ENCODE data around the gene MYL9. TPM values are rescaled to one million over a fixed set of nuclear protein-coding genes. Genes with fewer than 3 reads are reported as not detected.

Gene MYL9
- total RNA-seq, 1 donor from 2014 or later: 128 TPM

DNA sequence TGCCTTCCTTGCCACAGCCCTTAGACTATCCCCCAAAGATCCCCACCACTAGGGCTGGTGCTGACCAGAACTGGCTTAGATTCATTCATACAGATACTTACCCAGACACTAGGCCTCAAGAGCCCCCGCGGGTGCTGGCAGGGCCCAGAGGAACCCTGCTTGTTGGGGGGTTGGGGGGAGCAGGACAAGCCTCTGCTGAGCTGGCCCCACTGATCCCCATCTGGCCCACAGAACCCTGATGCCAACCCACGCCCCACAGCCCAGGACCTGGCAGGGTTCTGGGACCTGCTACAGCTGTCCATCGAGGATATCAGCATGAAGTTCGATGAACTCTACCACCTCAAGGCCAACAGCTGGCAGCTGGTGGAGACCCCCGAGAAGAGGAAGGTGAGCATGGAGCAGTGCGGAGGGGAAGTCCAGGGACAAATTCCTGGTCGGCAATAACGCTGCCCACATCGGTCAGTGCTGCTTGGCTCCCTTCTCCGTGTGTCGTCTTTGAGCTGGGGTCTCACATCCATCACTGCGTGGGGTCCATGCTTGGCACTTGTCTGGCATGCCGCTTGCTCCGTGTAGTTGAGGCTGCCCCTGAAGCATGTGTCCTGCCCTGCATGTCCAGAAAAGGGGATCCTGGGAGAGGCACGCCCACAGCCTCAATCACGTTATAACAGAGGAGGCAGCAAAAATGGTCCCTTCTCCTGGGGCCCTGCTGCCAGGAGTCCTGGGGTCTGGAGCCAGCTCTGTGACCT, 15.5 kb upstream of the MYL9 start:
- Mint-ChIP-seq H3K9me3 (ENCODE audit: unreplicated experiment) (no peaks in the 10 kb centered on the region), H3K27me3 (ENCODE audit: unreplicated experiment) (peaks cover 5% of the 10 kb centered on the region), H3K36me3 (ENCODE audit: low read depth, unreplicated experiment) (peaks cover 33% of the 10 kb centered on the region)

DNA sequence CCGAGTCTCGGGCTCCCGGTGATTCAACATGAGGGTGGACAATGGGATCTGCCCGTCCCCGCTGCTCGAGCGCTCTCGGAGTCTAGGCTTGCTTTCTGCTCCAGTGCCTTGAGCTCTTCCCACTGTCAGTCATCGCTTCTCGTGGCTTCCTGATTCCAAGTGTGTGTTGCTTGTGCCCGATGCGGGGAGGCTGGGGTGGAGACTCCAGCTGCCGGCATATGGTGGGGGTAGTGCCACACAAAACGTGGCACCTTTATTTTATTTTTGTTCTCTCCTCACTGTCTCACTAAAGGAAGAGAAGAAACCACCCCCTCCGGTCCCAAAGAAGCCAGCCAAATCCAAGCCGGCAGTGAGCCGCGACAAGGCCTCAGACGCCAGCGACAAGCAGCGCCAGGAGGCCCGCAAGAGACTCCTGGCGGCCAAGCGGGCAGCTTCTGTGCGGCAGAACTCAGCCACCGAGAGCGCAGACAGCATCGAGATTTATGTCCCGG, 14.8 kb upstream of the MYL9 start:
- TF ChIP-seq, protein P1, sequence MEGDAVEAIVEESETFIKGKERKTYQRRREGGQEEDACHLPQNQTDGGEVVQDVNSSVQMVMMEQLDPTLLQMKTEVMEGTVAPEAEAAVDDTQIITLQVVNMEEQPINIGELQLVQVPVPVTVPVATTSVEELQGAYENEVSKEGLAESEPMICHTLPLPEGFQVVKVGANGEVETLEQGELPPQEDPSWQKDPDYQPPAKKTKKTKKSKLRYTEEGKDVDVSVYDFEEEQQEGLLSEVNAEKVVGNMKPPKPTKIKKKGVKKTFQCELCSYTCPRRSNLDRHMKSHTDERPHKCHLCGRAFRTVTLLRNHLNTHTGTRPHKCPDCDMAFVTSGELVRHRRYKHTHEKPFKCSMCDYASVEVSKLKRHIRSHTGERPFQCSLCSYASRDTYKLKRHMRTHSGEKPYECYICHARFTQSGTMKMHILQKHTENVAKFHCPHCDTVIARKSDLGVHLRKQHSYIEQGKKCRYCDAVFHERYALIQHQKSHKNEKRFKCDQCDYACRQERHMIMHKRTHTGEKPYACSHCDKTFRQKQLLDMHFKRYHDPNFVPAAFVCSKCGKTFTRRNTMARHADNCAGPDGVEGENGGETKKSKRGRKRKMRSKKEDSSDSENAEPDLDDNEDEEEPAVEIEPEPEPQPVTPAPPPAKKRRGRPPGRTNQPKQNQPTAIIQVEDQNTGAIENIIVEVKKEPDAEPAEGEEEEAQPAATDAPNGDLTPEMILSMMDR (IDR thresholded peaks at IDR 0.05; ENCODE audit: unreplicated experiment): no peak
- peaks cover 5% of the 10 kb centered on the region for H3K4me1 Mint-ChIP-seq (ENCODE audit: unreplicated experiment)
- peaks cover 31% of the 10 kb centered on the region for H3K36me3 Mint-ChIP-seq (ENCODE audit: low read depth, unreplicated experiment)
- H3K27me3 Mint-ChIP-seq (ENCODE audit: unreplicated experiment): peaks cover 5% of the 10 kb centered on the region
- H3K9me3 Mint-ChIP-seq (ENCODE audit: unreplicated experiment): no peaks in the 10 kb centered on the region
- H3K4me3 Mint-ChIP-seq (ENCODE audit: unreplicated experiment): peak overlapping the region; percentile 42
- H3K27ac Mint-ChIP-seq (ENCODE audit: unreplicated experiment): no peak overlapping the region
- DNase-seq (ENCODE audit: low spot score): no peak

More for the DNA sequence above, 15.5 kb upstream of the MYL9 start:
- no peak for DNase-seq (ENCODE audit: low spot score)
- TF ChIP-seq, protein P1 (IDR thresholded peaks at IDR 0.05; ENCODE audit: unreplicated experiment): no peak
- H3K4me3 Mint-ChIP-seq (ENCODE audit: unreplicated experiment): peak overlapping the region; percentile 21
- no peak overlapping the region for H3K27ac Mint-ChIP-seq (ENCODE audit: unreplicated experiment)
- no peaks in the 10 kb centered on the region for H3K4me1 Mint-ChIP-seq (ENCODE audit: unreplicated experiment)

DNA sequence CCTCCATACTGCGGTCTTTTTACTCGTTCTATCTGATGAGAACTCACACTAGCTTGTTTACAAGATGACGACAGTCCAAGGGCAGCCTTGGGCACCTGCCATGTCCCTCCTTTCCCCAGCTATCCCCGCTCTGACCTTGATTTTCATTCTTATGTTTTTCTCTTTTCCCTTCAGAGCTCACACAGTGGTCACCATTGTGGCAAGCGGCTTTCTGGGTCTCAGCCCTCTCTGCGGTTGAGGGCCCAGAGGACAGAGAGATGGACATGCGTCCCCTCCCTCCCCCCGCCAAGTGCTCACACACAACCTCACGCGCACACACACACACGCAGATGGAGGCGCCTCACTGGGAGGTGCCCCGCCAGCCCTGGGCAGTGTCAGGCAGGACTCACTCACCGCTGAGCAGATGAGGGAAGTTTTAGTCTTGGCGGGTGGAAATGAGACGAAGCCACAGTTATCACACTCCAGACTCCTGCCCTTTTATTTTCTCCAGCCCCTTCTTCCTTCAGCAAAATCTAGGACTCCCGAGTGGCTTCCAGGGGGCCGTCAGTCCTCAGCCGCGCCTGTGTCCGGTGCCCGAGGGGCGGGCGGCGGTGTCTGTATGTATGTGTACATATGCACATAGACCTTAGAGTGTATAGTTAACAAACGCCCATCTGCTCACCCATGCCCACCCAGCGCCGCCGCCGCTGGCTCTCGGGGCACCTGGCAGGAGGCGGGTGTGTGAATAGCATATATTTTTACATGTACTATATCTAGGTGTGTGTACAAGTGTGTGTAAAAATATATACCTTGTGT, 13.8 kb upstream of the MYL9 start:
- no peak for DNase-seq (ENCODE audit: low spot score)
- peaks cover 7% of the 10 kb centered on the region for H3K27me3 Mint-ChIP-seq (ENCODE audit: unreplicated experiment)
- TF ChIP-seq, protein P1 (IDR thresholded peaks at IDR 0.05; ENCODE audit: unreplicated experiment): no peak
- H3K9me3 Mint-ChIP-seq (ENCODE audit: unreplicated experiment): no peaks in the 10 kb centered on the region
- H3K36me3 Mint-ChIP-seq (ENCODE audit: low read depth, unreplicated experiment): peaks cover 24% of the 10 kb centered on the region
- H3K4me1 Mint-ChIP-seq (ENCODE audit: unreplicated experiment): peaks cover 5% of the 10 kb centered on the region
- H3K4me3 Mint-ChIP-seq (ENCODE audit: unreplicated experiment): no peak overlapping the region
- H3K27ac Mint-ChIP-seq (ENCODE audit: unreplicated experiment): peak overlapping the region; percentile 4

DNA sequence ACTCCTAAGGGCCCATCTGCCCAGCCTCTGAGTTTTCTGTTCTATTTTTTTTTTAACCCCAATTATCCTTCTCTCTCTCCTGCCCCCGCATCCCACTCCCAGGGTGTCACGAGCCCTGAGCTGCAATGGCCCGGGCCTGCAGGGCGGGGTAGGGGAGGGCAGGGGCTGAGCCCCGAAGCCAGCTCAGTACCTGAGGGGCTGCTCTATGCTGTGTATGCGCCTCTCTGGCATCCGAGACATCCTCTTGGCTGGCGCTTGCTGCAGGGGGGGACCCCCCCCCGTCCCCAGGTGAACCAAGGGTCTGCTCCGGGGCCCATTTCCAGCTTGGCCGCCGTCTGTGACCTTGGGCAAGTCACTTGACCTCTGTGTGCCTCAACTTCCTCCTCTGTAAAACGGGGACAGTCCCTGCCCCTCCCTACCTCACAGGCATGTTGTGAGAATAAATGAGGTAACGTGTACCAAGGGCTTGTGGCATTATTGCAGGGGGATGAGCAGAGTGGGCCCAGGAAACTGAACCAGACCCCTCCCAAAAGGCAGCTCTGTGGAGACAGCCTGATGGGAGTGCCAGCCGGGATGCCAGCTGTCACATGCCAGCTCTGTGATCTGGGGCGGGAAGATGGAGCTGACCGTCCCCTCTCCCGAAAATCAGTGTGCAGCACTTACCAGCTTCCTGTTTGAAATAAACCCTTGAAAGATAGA, 13.0 kb upstream of the MYL9 start:
- no peak for DNase-seq (ENCODE audit: low spot score)
- peaks cover 24% of the 10 kb centered on the region for H3K36me3 Mint-ChIP-seq (ENCODE audit: low read depth, unreplicated experiment)

More for the DNA sequence above, 13.0 kb upstream of the MYL9 start:
- H3K9me3 Mint-ChIP-seq (ENCODE audit: unreplicated experiment): no peaks in the 10 kb centered on the region
- H3K4me1 Mint-ChIP-seq (ENCODE audit: unreplicated experiment): peaks cover 5% of the 10 kb centered on the region
- H3K27ac Mint-ChIP-seq (ENCODE audit: unreplicated experiment): no peak overlapping the region
- TF ChIP-seq, protein P1 (IDR thresholded peaks at IDR 0.05; ENCODE audit: unreplicated experiment): no peak
- H3K27me3 Mint-ChIP-seq (ENCODE audit: unreplicated experiment): peaks cover 8% of the 10 kb centered on the region
- H3K4me3 Mint-ChIP-seq (ENCODE audit: unreplicated experiment): no peak overlapping the region
